Panc1 (cell line): Measurements from ENCODE around the gene ADGRB3. TPM values are rescaled to one million over a fixed set of nuclear protein-coding genes. Genes with fewer than 3 reads are reported as not detected.

Experiments
- ATAC-seq: fragments of 200-7000 bp; cut with Tn5 transposase; 2 replicates; pipeline ENCODE4 v1.9.1; 2020; ENCODE audit warnings: mild to moderate bottlenecking, moderate library complexity
- BruUV-seq: library from RNA; stranded (reverse); fragments of 400-500 nt; replicated peaks from 2 replicates; lab custom pipeline; 2021; lab: Mats Ljungman, UMichigan
- CTCF ChIA-PET: fragments of 300-600 bp; sonication (Branson Sonifier 250); formaldehyde crosslinking; loops from one replicate; lab custom pipeline; 2022; ENCODE audit warnings: antibody characterized with exemption; lab: Charles Lee
- POLR2A ChIA-PET: fragments of 300-600 bp; sonication (Branson Sonifier 250); formaldehyde crosslinking; loops from one replicate; lab custom pipeline; 2022; ENCODE audit warnings: antibody characterized with exemption; lab: Charles Lee
- DNase-seq: peaks from one replicate; pipeline ENCODE4 v3.0.0-alpha.2; 2010; ENCODE audit warnings: low read depth, low spot score
- H3K27ac ChIP-seq: 2 replicates; pipeline ENCODE4 v1.5.1; 2011; ENCODE audit warnings: mild to moderate bottlenecking, low read length, inconsistent platforms
- H3K27me3 ChIP-seq: fragments of 200-500 bp; sonication (Bioruptor generic); 2 replicates; pipeline ENCODE4 v1.6.0; 2014; ENCODE audit warnings: low read length, inconsistent platforms; ENCODE audit not compliant: control insufficient read depth, insufficient read depth
- H3K36me3 ChIP-seq: fragments of 200-500 bp; sonication (Bioruptor generic); 2 replicates; pipeline ENCODE4 v1.5.1; 2014; ENCODE audit warnings: inconsistent platforms, mild to moderate bottlenecking, low read length, moderate library complexity; ENCODE audit not compliant: control insufficient read depth, insufficient read depth
- H3K4me1 ChIP-seq: 2 replicates; pipeline ENCODE4 v1.5.1; 2011; ENCODE audit warnings: inconsistent platforms, mild to moderate bottlenecking, low read length, moderate library complexity; ENCODE audit not compliant: control insufficient read depth, insufficient read depth
- H3K4me3 ChIP-seq, 2 experiments: 2 replicates each; pipeline ENCODE4 v1.5.1; 2011 to 2012; ENCODE audit warnings: low read depth in 2 of 2, low read length in 2 of 2, mild to moderate bottlenecking in 2 of 2, inconsistent platforms in 1 of 2, moderate library complexity in 1 of 2
- H3K9me3 ChIP-seq: fragments of 200-500 bp; sonication (Bioruptor generic); 2 replicates; pipeline ENCODE4 v1.5.1; 2014; ENCODE audit warnings: low read depth, mild to moderate bottlenecking, inconsistent platforms, low read length, moderate library complexity; ENCODE audit not compliant: control insufficient read depth, insufficient read depth
- POLR2AphosphoS5 ChIP-seq: IDR thresholded peaks from 2 replicates; pipeline ENCODE4 v1.6.1; 2012; ENCODE audit warnings: mild to moderate bottlenecking, low read depth, low read length, moderate library complexity
- SIN3A ChIP-seq: IDR thresholded peaks from 2 replicates; pipeline ENCODE4 v1.6.1; 2012; ENCODE audit warnings: low read depth, mild to moderate bottlenecking, low read length, moderate library complexity, borderline replicate concordance; ENCODE audit not compliant: insufficient read depth
- TCF7L2 ChIP-seq: IDR thresholded peaks from 2 replicates; pipeline ENCODE4 v1.6.1; 2011; ENCODE audit warnings: mild to moderate bottlenecking, low read depth, low read length, inconsistent platforms
- in situ Hi-C: cut with HindIII; loops from 2 replicates; pipeline ENCODE4 v1.10.0; 2016; ENCODE audit warnings: low sequenced_read_pairs, low pct_unique_long_range_greater_than_20kb
- intact Hi-C: fragments of 100-400 bp; cut with micrococcal nuclease; formaldehyde crosslinking; loops from one replicate; pipeline ENCODE4 v1.10.0; 2022; ENCODE audit not compliant: unreplicated experiment
- total RNA-seq: library from RNA; stranded (reverse); gene quantifications from one replicate; pipeline ENCODE4 v1.2.1, GENCODE V29; 2021; ENCODE audit not compliant: unreplicated experiment
- TF ChIP-seq, protein P1 (sequence below), 2 experiments: IDR thresholded peaks; 2 replicates each; pipeline ENCODE4 v1.6.1; 2011 to 2012; ENCODE audit warnings: low read depth in 2 of 2, control low read depth in 1 of 2, low read length in 1 of 2, mild to moderate bottlenecking in 1 of 2, moderate library complexity in 1 of 2; ENCODE audit not compliant: insufficient read depth in 1 of 2
- TF ChIP-seq, protein P2 (sequence below): fragments of 450-650 bp; IDR thresholded peaks from 2 replicates; pipeline ENCODE4 v1.5.1; 2017; ENCODE audit warnings: mild to moderate bottlenecking

The ADGRB3 gene
- total RNA-seq, 1 experiment from 2014 or later: 0.10 TPM

DNA sequence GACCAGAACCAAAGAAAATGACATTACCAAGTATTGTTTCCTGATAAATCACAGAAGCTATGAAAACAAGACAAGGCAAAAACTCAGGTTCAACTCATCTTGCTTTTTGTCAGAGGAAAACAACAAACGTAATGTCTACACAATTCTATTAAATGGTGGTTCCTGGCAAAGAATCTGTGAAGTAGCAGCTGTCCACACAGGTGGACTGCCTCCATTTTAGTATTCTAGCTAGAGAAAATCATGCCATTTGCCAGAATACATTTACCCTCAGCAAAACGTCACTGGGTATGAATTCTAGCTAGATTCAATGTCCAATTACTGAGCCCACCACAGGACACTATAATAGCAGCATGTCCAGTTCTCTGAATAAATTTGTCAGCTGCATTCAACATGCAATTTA lies 125.4 kb downstream of the ADGRB3 start:
- ChIA-PET POLR2A (no interaction called here), CTCF (no interaction called here)
- TF ChIP-seq, protein P1, sequence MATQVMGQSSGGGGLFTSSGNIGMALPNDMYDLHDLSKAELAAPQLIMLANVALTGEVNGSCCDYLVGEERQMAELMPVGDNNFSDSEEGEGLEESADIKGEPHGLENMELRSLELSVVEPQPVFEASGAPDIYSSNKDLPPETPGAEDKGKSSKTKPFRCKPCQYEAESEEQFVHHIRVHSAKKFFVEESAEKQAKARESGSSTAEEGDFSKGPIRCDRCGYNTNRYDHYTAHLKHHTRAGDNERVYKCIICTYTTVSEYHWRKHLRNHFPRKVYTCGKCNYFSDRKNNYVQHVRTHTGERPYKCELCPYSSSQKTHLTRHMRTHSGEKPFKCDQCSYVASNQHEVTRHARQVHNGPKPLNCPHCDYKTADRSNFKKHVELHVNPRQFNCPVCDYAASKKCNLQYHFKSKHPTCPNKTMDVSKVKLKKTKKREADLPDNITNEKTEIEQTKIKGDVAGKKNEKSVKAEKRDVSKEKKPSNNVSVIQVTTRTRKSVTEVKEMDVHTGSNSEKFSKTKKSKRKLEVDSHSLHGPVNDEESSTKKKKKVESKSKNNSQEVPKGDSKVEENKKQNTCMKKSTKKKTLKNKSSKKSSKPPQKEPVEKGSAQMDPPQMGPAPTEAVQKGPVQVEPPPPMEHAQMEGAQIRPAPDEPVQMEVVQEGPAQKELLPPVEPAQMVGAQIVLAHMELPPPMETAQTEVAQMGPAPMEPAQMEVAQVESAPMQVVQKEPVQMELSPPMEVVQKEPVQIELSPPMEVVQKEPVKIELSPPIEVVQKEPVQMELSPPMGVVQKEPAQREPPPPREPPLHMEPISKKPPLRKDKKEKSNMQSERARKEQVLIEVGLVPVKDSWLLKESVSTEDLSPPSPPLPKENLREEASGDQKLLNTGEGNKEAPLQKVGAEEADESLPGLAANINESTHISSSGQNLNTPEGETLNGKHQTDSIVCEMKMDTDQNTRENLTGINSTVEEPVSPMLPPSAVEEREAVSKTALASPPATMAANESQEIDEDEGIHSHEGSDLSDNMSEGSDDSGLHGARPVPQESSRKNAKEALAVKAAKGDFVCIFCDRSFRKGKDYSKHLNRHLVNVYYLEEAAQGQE (IDR thresholded peaks at IDR 0.05; ENCODE audit: insufficient read depth in 1 of 2, low read depth in 2 of 2, low read length in 1 of 2): no peak
- TF ChIP-seq SIN3A (no peak), POLR2AphosphoS5 (no peak), TCF7L2 (no peak)
- TF ChIP-seq, protein P2, sequence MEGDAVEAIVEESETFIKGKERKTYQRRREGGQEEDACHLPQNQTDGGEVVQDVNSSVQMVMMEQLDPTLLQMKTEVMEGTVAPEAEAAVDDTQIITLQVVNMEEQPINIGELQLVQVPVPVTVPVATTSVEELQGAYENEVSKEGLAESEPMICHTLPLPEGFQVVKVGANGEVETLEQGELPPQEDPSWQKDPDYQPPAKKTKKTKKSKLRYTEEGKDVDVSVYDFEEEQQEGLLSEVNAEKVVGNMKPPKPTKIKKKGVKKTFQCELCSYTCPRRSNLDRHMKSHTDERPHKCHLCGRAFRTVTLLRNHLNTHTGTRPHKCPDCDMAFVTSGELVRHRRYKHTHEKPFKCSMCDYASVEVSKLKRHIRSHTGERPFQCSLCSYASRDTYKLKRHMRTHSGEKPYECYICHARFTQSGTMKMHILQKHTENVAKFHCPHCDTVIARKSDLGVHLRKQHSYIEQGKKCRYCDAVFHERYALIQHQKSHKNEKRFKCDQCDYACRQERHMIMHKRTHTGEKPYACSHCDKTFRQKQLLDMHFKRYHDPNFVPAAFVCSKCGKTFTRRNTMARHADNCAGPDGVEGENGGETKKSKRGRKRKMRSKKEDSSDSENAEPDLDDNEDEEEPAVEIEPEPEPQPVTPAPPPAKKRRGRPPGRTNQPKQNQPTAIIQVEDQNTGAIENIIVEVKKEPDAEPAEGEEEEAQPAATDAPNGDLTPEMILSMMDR: no peak
- Histone ChIP-seq H3K4me3 (no peak overlapping the region), H3K4me1 (no peaks in the 10 kb centered on the region), H3K9me3 (no peaks in the 10 kb centered on the region; the same call in 1 of the 2 replicates), H3K36me3 (no peaks in the 10 kb centered on the region), H3K27me3 (no peaks in the 10 kb centered on the region), H3K27ac (no peak overlapping the region)
- DNase-seq (no peak), ATAC-seq (no peak)
- no TSS peak for BruUV-seq
- intact Hi-C loops (no loop called here), in situ Hi-C loops (no loop called here)

DNA sequence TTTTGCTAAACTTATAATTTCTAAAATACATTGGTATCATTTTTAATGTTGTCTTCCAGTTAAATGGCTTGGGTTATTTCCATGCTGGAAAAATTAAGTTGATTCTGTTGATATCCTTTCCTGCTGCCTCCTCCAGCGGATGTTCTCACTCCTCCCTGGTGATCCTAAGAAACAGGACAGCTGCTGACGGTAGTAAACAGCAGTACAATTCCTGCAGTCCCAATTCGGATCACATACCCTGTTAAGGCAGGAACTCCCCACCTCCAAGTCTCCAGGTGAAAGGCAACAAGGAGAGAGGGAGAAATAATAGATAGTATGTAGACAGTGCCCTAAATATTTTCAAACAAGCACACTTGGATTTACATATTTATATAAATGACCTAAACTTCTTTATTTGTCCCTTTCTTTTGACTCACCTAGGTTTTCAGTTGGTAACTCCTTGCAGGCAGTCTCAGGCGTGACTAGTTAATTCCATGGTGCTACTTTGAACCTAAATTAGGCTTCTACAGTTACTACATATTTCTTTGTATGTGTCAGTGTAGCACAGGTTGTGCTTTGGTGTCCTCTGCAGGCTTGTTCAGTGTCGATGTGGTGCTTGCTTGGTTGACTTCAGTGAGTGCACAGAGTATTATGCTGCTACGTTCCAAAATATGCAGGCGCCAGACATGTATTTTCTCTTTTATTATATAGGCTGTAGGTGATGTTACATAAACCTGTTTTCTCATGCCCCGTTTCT lies 126.0 kb downstream of the ADGRB3 start:
- ATAC-seq: no peak
- intact Hi-C loops (no loop called here), in situ Hi-C loops (no loop called here)
- Histone ChIP-seq H3K4me3 (no peak overlapping the region), H3K4me1 (no peaks in the 10 kb centered on the region), H3K27me3 (no peaks in the 10 kb centered on the region), H3K9me3 (no peaks in the 10 kb centered on the region; the same call in 1 of the 2 replicates), H3K36me3 (no peaks in the 10 kb centered on the region), H3K27ac (no peak overlapping the region)
- ChIA-PET CTCF (no interaction called here), POLR2A (no interaction called here)
- DNase-seq: no peak
- TF ChIP-seq, protein P1 (IDR thresholded peaks at IDR 0.05; ENCODE audit: insufficient read depth in 1 of 2, low read depth in 2 of 2, low read length in 1 of 2): no peak
- TF ChIP-seq, protein P2: peak; percentile 15; the same call in 1 of the 2 replicates
- no TSS peak for BruUV-seq
